GM18502 (cell line): ENCODE results near the gene BOD1L1.

Experiments
- ATAC-seq: cut with Tn5 transposase; IDR thresholded peaks from one replicate; pipeline ENCODE4 v1.9.1; 2021; ENCODE audit warnings: mild to moderate bottlenecking; ENCODE audit not compliant: unreplicated experiment, poor library complexity

The BOD1L1 gene

GRCh38 chr4:13627606-13628311 lies at the start of gene BOD1L1:
BOD1L1 (minus strand) TSS chr4:13627725; CDS start chr4:13627587, 138 bp downstream.
- ATAC-seq, result peak; percentile 90

- no peak for ATAC-seq
Measured at GRCh38 chr4:13674971-13675370, 47.4 kb upstream of the BOD1L1 start.

- no peak for ATAC-seq
Measured at GRCh38 chr4:13673167-13673566, 45.6 kb upstream of the BOD1L1 start.

GRCh38 chr4:13670456-13671160 lies 43.1 kb upstream of the BOD1L1 start:
- no peak for ATAC-seq

- ATAC-seq, result no peak
Measured at GRCh38 chr4:13665701-13666660, 38.5 kb upstream of the BOD1L1 start.

- no peak for ATAC-seq
Measured at GRCh38 chr4:13659341-13660070, 32.0 kb upstream of the BOD1L1 start.

- ATAC-seq, result peak; percentile 41
Measured at GRCh38 chr4:13656569-13657405, 29.3 kb upstream of the BOD1L1 start.

- ATAC-seq, result peak; percentile 93
Measured at GRCh38 chr4:13654162-13654797, 26.8 kb upstream of the BOD1L1 start.

GRCh38 chr4:13653766-13654161 lies 26.2 kb upstream of the BOD1L1 start:
- ATAC-seq, result no peak

GRCh38 chr4:13647031-13647430 lies 19.5 kb upstream of the BOD1L1 start:
- ATAC-seq, result peak; percentile 42

- ATAC-seq, result no peak
Measured at GRCh38 chr4:13645075-13645474, 17.6 kb upstream of the BOD1L1 start.

GRCh38 chr4:13642170-13642950 lies 14.8 kb upstream of the BOD1L1 start:
- ATAC-seq, result no peak

- no peak for ATAC-seq
Measured at GRCh38 chr4:13641084-13641483, 13.6 kb upstream of the BOD1L1 start.

- no peak for ATAC-seq
Measured at GRCh38 chr4:13640149-13640940, 12.8 kb upstream of the BOD1L1 start.

GRCh38 chr4:13635286-13635799 lies 7.8 kb upstream of the BOD1L1 start:
- ATAC-seq, result no peak

- no peak for ATAC-seq
Measured at GRCh38 chr4:13633671-13634070, 6.1 kb upstream of the BOD1L1 start.

- peak; percentile 57 for ATAC-seq
Measured at GRCh38 chr4:13627178-13627605, 333 bp downstream of the BOD1L1 start.
